BJ (cell line): ENCODE measurements around the gene UTP18. TPM values are rescaled to one million over a fixed set of nuclear protein-coding genes. Genes with fewer than 3 reads are reported as not detected.
A peak's percentile ranks its signal among the peaks of the same experiment; 100 is the strongest.

Experiments used
- CTCF ChIA-PET: fragments of 350-600 bp; formaldehyde crosslinking; extraction: SDS; loops from one replicate; lab custom pipeline; 2021; ENCODE audit warnings: antibody characterized with exemption, inconsistent platforms; lab: Yijun Ruan, JAX
- POLR2A ChIA-PET: fragments of 300-600 bp; sonication (Branson Sonifier 250); formaldehyde crosslinking; extraction: SDS; loops from one replicate; lab custom pipeline; 2021; ENCODE audit warnings: antibody characterized with exemption; lab: Charles Lee
- DNase-seq: peaks from one replicate; pipeline ENCODE4 v3.0.0-alpha.2; 2011; ENCODE audit warnings: low read depth
- H3K27me3 ChIP-seq: 2 replicates; pipeline ENCODE4 v1.6.0; 2011; ENCODE audit warnings: low read length; ENCODE audit not compliant: control insufficient read depth, insufficient read depth
- H3K36me3 ChIP-seq: 2 replicates; pipeline ENCODE4 v1.5.1; 2011; ENCODE audit warnings: low read length; ENCODE audit not compliant: control insufficient read depth, insufficient read depth
- H3K4me3 ChIP-seq: 2 replicates; pipeline ENCODE4 v1.5.1; 2011; ENCODE audit warnings: low read depth, mild to moderate bottlenecking, control low read depth, low read length
- polyA plus RNA-seq: library from polyadenylated mRNA; depleted of rRNA; stranded (reverse); fragments of >200 nt; gene quantifications from 2 replicates; pipeline ENCODE4 v1.2.3, GENCODE V29; 2011
- TF ChIP-seq, protein P1 (sequence below): IDR thresholded peaks from 2 replicates; pipeline ENCODE4 v1.5.1; 2011; ENCODE audit warnings: low read depth, mild to moderate bottlenecking, control low read depth, inconsistent platforms, low read length, moderate library complexity; ENCODE audit not compliant: insufficient read depth

Gene UTP18
- polyA plus RNA-seq, 1 experiment, result 6.8 TPM

DNA sequence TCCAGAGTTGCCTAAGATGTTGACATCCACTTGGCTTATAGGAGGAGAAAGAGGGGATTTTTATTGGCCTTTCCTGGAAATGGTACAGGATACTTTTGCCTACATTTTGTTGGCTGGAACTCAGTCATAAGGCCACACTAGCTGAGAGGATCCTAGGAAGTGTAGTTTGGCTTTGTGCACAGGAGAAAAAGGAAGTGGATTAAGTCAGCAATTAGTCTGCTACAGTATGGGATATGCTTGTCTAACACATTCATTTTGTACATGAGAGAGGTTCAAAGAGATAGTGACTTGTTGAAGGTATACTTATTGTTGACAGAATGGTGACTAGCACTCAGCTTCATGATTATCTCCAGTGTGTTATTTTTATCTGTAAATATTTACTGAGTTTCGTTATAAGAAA is 10.3 kb downstream of the UTP18 start:
- ChIA-PET POLR2A (no interaction called here), CTCF (no interaction called here)
- H3K36me3 ChIP-seq, result peaks cover 3% of the 10 kb centered on the region; the same call in 1 of the 2 replicates

DNA sequence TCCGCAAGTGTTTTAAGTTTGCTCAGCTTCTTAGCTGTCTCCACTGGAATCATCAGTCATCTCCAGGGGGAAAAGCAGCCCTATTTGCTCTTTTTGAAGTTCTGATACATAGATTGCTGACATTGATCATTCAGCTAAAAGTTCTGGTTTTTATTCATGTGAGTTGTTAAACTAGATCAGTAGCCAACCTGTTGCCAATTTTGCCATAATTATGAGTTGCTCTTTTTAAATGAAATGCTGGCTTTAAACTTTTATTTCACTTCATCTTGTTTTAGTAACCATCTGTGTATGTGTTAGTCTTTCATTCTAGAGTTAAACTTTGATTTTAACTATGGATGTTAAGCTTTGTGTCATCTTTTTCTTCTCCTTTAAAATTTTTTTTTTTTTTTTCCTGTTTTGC is 12.5 kb downstream of the UTP18 start:
- Histone ChIP-seq H3K27me3 (no peaks in the 10 kb centered on the region), H3K4me3 (no peak overlapping the region), H3K36me3 (peaks cover 4% of the 10 kb centered on the region; the same call in 1 of the 2 replicates)
- TF ChIP-seq, protein P1, sequence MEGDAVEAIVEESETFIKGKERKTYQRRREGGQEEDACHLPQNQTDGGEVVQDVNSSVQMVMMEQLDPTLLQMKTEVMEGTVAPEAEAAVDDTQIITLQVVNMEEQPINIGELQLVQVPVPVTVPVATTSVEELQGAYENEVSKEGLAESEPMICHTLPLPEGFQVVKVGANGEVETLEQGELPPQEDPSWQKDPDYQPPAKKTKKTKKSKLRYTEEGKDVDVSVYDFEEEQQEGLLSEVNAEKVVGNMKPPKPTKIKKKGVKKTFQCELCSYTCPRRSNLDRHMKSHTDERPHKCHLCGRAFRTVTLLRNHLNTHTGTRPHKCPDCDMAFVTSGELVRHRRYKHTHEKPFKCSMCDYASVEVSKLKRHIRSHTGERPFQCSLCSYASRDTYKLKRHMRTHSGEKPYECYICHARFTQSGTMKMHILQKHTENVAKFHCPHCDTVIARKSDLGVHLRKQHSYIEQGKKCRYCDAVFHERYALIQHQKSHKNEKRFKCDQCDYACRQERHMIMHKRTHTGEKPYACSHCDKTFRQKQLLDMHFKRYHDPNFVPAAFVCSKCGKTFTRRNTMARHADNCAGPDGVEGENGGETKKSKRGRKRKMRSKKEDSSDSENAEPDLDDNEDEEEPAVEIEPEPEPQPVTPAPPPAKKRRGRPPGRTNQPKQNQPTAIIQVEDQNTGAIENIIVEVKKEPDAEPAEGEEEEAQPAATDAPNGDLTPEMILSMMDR, result no peak
- DNase-seq, result no peak
- ChIA-PET CTCF (interaction anchor here (1.1 kb wide), 1 partner anchor 18 kb away, joined by 3 read pairs; no protein-coding TSS in a partner anchor), POLR2A (no interaction called here)

More for the DNA sequence above, 10.3 kb downstream of the UTP18 start:
- no peaks in the 10 kb centered on the region for H3K27me3 ChIP-seq
- no peak for DNase-seq
- TF ChIP-seq, protein P1, result no peak
- H3K4me3 ChIP-seq, result no peak overlapping the region

GRCh38 chr17:51275381-51275780 is 15.0 kb downstream of the UTP18 start:
- Histone ChIP-seq H3K27me3 (no peaks in the 10 kb centered on the region), H3K4me3 (no peak overlapping the region), H3K36me3 (peaks cover 6% of the 10 kb centered on the region)
- ChIA-PET POLR2A (interaction anchor here (0.6 kb wide), 1 partner anchor 48 kb away, joined by 3 read pairs; no protein-coding TSS in a partner anchor), CTCF (interaction anchor here (1.3 to 1.6 kb wide), 2 partner anchors 13 to 23 kb away, joined by 3 to 4 read pairs; no protein-coding TSS in a partner anchor)
- DNase-seq, result peak; percentile 81
- TF ChIP-seq, protein P1, result no peak

DNA sequence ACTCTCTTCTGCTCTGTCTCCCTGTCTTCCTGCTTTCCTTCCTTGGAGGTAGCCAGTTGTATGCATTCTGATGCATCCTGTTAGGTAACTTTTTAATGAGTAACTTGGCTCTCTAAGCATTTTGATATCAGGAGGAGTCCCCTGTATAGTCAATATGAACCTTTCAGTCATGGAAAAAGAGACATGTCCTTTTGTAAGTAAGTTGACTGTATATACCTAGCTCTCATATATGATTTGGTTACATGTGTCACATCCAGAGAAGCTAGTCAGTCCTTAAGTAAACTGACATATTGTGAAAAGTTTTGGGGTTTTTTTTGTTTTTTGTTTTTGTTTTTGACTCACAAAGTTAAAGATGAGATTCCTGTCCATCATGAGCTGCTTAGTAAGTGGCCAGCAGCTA is 18.8 kb downstream of the UTP18 start:
- POLR2A ChIA-PET, result no interaction called here
- TF ChIP-seq, protein P1, result no peak

GRCh38 chr17:51287412-51287811 is 27.1 kb downstream of the UTP18 start:
- DNase-seq, result no peak
- POLR2A ChIA-PET, result no interaction called here
- Histone ChIP-seq H3K4me3 (no peak overlapping the region), H3K36me3 (peaks cover 7% of the 10 kb centered on the region), H3K27me3 (no peaks in the 10 kb centered on the region)
- CTCF ChIA-PET, result interaction anchor here (0.9 kb wide), 1 partner anchor 10 kb away, joined by 3 read pairs; no protein-coding TSS in a partner anchor
- TF ChIP-seq, protein P1, result no peak

More for the DNA sequence above, 18.8 kb downstream of the UTP18 start:
- H3K4me3 ChIP-seq, result no peak overlapping the region
- CTCF ChIA-PET, result interaction anchor here (1.9 kb wide), 1 partner anchor 19 kb away, joined by 10 read pairs; no protein-coding TSS in a partner anchor
- no peak for DNase-seq
- peaks cover 7% of the 10 kb centered on the region for H3K36me3 ChIP-seq
- H3K27me3 ChIP-seq, result no peaks in the 10 kb centered on the region
